GM18873 (cell line): Measurements from ENCODE around the gene MINK1.

Experiments used
- ATAC-seq: cut with Tn5 transposase; IDR thresholded peaks from one replicate; pipeline ENCODE4 v1.9.1; 2021; ENCODE audit warnings: mild to moderate bottlenecking, moderate library complexity, moderate number of reproducible peaks; ENCODE audit not compliant: unreplicated experiment, low FRiP score

The MINK1 gene

GRCh38 chr17:4944163-4944553, 111.0 kb downstream of the MINK1 start:
- ATAC-seq: no peak

GRCh38 chr17:4944554-4945175, 111.5 kb downstream of the MINK1 start:
- ATAC-seq: no peak

GRCh38 chr17:4945176-4945943, 112.2 kb downstream of the MINK1 start:
- no peak for ATAC-seq

- ATAC-seq: no peak
Observed at GRCh38 chr17:4945944-4946280, 112.8 kb downstream of the MINK1 start.

- ATAC-seq: no peak
Observed at GRCh38 chr17:4946312-4946976, 113.3 kb downstream of the MINK1 start.

GRCh38 chr17:4947010-4947410, 113.9 kb downstream of the MINK1 start:
- no peak for ATAC-seq
